Suppressor macrophage treated with lipopolysaccharide for 4 hours (primary cell): ENCODE results near the gene ANKRD12.
"Not testable (repeated sequence)": the region's sequence is repeated elsewhere in the genome, so short reads cannot be mapped to it uniquely, and the experiment has no call there.

Experiments
- DNase-seq: peaks from one replicate; pipeline ENCODE4 v3.0.0-alpha.2; 2020

The ANKRD12 gene

DNA sequence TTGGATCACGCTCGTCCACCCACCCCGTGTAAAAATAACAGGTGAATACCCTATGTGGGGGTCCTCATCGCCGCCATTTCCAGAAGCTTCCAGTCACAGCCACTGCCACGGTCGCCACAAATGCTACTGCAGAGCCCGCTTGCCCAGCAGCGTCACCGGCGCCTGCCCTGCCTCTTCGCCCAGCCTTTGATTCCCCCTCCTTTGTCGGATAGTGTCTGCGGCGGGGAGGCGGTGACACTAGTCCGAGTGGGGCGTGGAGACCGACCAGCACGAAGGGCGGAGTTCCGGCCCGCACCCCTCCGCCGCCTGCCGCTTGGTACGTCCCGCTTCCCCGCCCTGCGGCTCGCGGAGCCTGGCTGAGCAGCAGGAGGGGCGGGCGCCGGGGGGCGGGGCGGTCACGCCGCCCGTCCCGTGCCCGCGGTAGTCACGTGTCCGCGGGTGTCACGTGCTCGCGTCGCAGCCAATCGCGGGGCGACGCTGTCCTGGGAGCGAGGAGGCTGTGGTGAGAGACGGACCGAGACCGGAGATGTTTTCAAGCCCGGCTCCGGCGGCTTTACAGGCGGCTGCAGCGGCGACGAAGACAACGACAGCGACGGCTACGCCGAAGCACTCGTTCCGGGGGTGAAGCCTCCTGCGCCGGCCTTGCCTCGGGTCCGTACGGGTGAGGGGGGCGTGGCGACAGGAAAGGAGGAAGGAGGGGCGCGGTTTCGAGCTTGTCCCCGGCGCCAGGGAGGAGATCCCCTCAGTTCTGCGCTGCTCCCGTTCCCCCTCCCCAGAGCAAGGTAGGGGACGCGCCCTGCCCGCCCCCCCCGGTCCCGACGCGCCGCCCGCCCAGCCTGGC, at the start of gene ANKRD12:
Gene ANKRD12 (plus strand): TSS at position 467 of the 841 bp plus-strand sequence. CDS start 45,652 bp downstream, outside the sequence.
- DNase-seq, result peak; percentile 99

DNA sequence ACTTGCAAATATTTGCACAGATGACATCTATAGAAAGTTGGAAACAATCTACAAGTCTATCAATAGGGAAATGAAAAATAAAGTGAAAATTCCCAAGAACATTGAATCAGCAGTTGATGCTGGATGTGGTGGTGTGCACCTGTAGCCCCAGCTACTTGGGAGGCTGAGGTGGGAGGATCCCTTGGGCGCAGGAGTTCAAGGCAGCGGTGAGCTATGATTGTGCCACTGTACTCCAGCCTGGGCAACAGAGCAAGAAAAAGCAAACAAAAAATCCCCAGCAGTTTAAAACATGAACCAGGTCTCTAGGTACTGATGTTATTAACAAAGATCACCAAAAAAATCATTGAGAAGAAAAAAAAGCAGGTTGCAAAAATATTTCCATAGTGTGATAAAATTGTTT, 49.4 kb upstream of the ANKRD12 start:
- no peak for DNase-seq

- DNase-seq, result no peak
Measured at GRCh38 chr18:9088252-9088651, 48.3 kb upstream of the ANKRD12 start.

GRCh38 chr18:9088727-9089126, 47.9 kb upstream of the ANKRD12 start:
- DNase-seq, result not testable (repeated sequence)

- no peak for DNase-seq
Measured at GRCh38 chr18:9090578-9090977, 46.0 kb upstream of the ANKRD12 start.

DNA sequence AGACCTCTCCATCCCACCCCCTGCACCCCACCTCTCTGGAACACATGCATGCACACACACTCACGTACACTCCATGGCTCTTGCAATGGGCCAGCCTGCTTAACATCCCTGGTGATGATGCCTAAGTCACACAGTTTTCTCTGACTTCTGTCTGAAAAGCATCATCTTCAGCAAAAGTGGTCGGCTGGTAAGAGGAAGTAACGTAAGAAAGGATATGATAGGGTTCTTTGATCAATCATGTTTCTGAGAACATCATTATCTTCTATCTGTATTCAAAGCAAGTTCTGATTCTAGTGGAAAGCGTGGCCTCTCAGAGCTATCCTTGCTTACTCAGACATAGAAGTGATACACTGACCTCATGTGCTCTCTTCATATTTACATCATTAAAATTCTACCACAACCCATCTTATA, 45.5 kb upstream of the ANKRD12 start:
- DNase-seq, result no peak

GRCh38 chr18:9092665-9093064, 43.9 kb upstream of the ANKRD12 start:
- no peak for DNase-seq

GRCh38 chr18:9093109-9093508, 43.5 kb upstream of the ANKRD12 start:
- DNase-seq, result not testable (repeated sequence)

DNA sequence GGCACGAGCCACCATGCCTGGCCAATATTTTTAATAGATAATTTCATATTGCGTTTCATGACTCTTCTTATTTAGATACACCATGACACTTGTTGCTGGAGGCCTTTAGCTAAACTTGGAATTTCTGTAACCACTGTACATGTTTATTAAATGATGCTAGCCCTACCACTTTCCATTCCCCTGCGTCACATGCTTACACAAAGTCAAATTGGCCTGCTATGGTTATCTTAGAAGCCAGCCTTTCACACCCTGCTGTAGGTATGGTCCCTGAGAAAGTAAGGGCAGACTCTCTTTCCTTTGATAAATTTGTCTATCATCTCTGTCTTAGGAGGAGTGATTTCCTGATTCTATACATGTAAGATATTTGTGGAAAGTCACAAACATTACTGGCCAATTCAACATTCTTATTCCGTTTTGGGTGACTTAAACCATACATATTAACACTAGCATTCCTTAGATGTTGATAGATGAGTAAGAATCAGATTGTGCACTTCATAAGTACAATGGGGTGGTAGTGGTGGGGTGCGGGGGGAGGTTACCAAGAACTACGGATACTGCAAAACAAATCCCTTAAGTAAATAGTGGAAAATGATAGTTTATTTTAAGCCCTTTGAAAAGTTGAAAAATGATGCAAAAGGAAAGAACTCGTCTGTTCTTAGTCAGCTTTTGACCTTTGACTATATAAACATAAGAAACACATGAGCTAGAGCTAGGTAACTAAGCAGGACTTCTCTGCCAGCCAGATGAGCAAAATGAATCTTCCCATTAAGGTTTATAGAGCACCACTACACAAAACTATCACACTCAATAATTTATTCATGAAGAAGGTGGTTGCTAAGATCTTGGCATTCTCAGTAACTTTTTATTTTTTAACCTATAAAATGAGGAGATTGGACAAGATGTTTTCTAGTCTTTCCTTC, 42.0 kb upstream of the ANKRD12 start:
- DNase-seq, result no peak

- DNase-seq, result peak; percentile 47
Measured at GRCh38 chr18:9095297-9096006, 41.1 kb upstream of the ANKRD12 start.

- no peak for DNase-seq
Measured at GRCh38 chr18:9096007-9096371, 40.6 kb upstream of the ANKRD12 start.

- no peak for DNase-seq
Measured at GRCh38 chr18:9096685-9097084, 39.9 kb upstream of the ANKRD12 start.

DNA sequence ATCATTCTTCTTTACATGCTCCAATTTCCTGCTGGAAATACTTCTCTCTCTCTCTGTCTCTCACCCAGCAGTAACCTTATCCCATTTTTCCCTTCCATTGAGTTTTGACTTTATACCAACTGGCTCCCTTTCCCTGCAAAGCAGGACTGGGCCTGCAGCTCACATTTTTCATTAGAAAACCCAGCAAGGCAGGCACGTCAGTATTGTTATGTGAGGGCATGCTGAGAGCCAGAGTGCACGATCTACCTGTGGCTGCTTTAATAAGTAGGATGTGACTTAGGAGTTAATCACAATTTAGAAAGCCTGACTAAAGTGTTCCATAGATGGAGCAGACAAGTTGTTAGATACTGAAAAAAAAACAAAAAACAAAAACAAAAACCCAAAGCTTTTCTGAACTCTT, 39.2 kb upstream of the ANKRD12 start:
- no peak for DNase-seq

DNA sequence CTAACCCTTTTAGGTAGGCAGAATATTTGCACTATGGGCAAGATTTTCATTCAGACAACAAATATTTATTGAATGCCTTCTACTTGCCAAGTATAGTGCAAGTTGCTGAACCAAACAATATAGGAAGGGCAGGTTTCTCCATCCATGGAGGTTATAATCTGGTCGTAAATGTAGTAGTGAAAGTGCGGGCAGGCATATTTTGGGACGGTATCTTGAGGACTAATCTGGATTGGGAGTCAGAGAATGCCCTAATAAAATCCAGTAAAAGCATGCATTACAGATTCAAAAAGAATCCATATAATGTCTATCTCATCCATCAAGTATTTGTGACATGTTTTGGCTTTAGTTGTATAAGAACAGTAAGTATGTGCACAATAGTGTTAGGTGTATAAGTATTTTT, 35.8 kb upstream of the ANKRD12 start:
- DNase-seq, result no peak

GRCh38 chr18:9101730-9102507, 34.7 kb upstream of the ANKRD12 start:
- peak; percentile 83 for DNase-seq

- DNase-seq, result peak; percentile 98
Measured at GRCh38 chr18:9102508-9103375, 33.8 kb upstream of the ANKRD12 start, which contains the start of gene NDUFV2. Gene NDUFV2 (plus strand): TSS chr18:9102699. CDS start chr18:9102744, 45 bp downstream.

- no peak for DNase-seq
Measured at GRCh38 chr18:9103376-9103873, 33.2 kb upstream of the ANKRD12 start.

GRCh38 chr18:9104244-9104901, 32.2 kb upstream of the ANKRD12 start:
- DNase-seq, result no peak

GRCh38 chr18:9105420-9105819, 31.2 kb upstream of the ANKRD12 start:
- DNase-seq, result no peak

DNA sequence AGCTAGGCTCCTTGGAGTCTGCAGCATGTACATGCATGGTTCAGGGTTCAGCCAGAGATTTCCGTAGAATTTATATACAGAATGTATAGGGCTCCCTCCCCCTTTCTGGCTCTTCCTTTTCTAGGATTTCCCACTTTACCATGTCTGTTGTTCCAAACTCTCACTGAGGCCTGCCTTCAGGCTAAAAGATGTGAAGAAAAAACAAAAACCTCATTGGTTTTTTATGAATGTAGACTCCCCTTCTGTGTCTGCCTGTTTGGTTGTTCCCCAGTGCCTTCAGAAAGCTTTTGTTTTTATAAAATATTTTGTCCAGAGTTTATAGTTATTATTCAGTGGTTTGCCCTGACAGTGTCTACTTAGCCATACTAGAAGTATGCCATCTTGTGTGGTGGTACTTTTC, 30.5 kb upstream of the ANKRD12 start:
- no peak for DNase-seq
